HepG2 (cell line): ENCODE measurements around the gene TEX261. TPM values are rescaled to one million over a fixed set of nuclear protein-coding genes. Genes with fewer than 3 reads are reported as not detected.

Source experiments
- CAMTA2 ChIP-seq: sonication (generic); formaldehyde crosslinking; IDR thresholded peaks from 2 replicates; pipeline ENCODE4 v1.4.0; 2020; ENCODE audit warnings: mild to moderate bottlenecking, missing genetic modification reagents, borderline replicate concordance
- GPN1 ChIP-seq: sonication (generic); formaldehyde crosslinking; IDR thresholded peaks from 2 replicates; pipeline ENCODE4 v1.5.1; 2020; ENCODE audit warnings: missing genetic modification reagents, borderline replicate concordance
- HDAC1 ChIP-seq: sonication (generic); formaldehyde crosslinking; IDR thresholded peaks from 2 replicates; pipeline ENCODE4 v1.5.1; 2020; ENCODE audit warnings: mild to moderate bottlenecking, missing genetic modification reagents
- HOXA5 ChIP-seq: sonication (generic); formaldehyde crosslinking; IDR thresholded peaks from 2 replicates; pipeline ENCODE4 v1.4.0; 2020; ENCODE audit warnings: missing genetic modification reagents
- KDM5B ChIP-seq: sonication (generic); formaldehyde crosslinking; IDR thresholded peaks from 2 replicates; pipeline ENCODE4 v1.4.0; 2020; ENCODE audit warnings: missing genetic modification reagents, mild to moderate bottlenecking, borderline replicate concordance
- ONECUT2 ChIP-seq: sonication (generic); formaldehyde crosslinking; IDR thresholded peaks from 2 replicates; pipeline ENCODE4 v1.4.0; 2020; ENCODE audit warnings: missing genetic modification reagents
- SMAD1 ChIP-seq: sonication (generic); formaldehyde crosslinking; IDR thresholded peaks from 2 replicates; pipeline ENCODE4 v1.4.0; 2020; ENCODE audit warnings: missing genetic modification reagents, low read depth, mild to moderate bottlenecking, borderline replicate concordance
- ZNF292 ChIP-seq: sonication (generic); formaldehyde crosslinking; IDR thresholded peaks from 2 replicates; pipeline ENCODE4 v1.8.1; 2022; ENCODE audit warnings: mild to moderate bottlenecking, low read depth, missing genetic modification reagents, borderline replicate concordance
- ZNF589 ChIP-seq: sonication (generic); formaldehyde crosslinking; conservative IDR thresholded peaks from 2 replicates; pipeline ENCODE4 v1.8.0; 2022; ENCODE audit warnings: mild to moderate bottlenecking, moderate library complexity, missing genetic modification reagents
- polyA plus RNA-seq, 8 experiments: library from polyadenylated mRNA; depleted of rRNA in 3 of 8; stranded (reverse) in 7 of 8; unstranded in 1 of 8; fragments of >200 nt; fragmentation: Illumina TruSeq in 4 of 8; extraction: Trizol in 4 of 8; gene quantifications; 2 replicates each; pipeline versions ENCODE4 v1.2.1 to v1.2.3, GENCODE V29; 2011 to 2016; ENCODE audit warnings: low read depth in 4 of 8, missing spikeins in 1 of 8, mixed read lengths in 1 of 8; ENCODE audit not compliant: insufficient read depth in 1 of 8
- total RNA-seq, 5 experiments: library from RNA; depleted of rRNA; stranded (reverse); fragments of >200 nt; fragmentation: Illumina TruSeq; extraction: Trizol; gene quantifications; 2 replicates each; pipeline ENCODE4 v1.2.3, GENCODE V29; 2016; ENCODE audit warnings: low read depth in 1 of 5
- TF ChIP-seq, protein P1 (sequence below): sonication (generic); formaldehyde crosslinking; IDR thresholded peaks from 2 replicates; pipeline ENCODE4 v1.4.0; 2020; ENCODE audit warnings: missing genetic modification reagents, mild to moderate bottlenecking, borderline replicate concordance
- TF ChIP-seq, protein P2 (sequence below), 2 experiments: sonication (generic) in 1 of 2; formaldehyde crosslinking in 1 of 2; IDR thresholded peaks; 2 replicates each; pipeline versions ENCODE4 v1.4.0 to v1.6.1; 2016 to 2020; ENCODE audit warnings: borderline replicate concordance in 1 of 2, low read depth in 1 of 2, mild to moderate bottlenecking in 1 of 2, missing genetic modification reagents in 1 of 2
- TF ChIP-seq, protein P3 (sequence below): sonication (generic); formaldehyde crosslinking; IDR thresholded peaks from 2 replicates; pipeline ENCODE4 v1.4.0; 2020; ENCODE audit warnings: mild to moderate bottlenecking, low read depth, missing genetic modification reagents

Gene TEX261
- total and polyA plus RNA-seq, 2 of the 13 experiments (the other 11 are each of a cell fraction or from before 2014, with no cell fraction given), result 43.8 to 78.7 TPM

DNA sequence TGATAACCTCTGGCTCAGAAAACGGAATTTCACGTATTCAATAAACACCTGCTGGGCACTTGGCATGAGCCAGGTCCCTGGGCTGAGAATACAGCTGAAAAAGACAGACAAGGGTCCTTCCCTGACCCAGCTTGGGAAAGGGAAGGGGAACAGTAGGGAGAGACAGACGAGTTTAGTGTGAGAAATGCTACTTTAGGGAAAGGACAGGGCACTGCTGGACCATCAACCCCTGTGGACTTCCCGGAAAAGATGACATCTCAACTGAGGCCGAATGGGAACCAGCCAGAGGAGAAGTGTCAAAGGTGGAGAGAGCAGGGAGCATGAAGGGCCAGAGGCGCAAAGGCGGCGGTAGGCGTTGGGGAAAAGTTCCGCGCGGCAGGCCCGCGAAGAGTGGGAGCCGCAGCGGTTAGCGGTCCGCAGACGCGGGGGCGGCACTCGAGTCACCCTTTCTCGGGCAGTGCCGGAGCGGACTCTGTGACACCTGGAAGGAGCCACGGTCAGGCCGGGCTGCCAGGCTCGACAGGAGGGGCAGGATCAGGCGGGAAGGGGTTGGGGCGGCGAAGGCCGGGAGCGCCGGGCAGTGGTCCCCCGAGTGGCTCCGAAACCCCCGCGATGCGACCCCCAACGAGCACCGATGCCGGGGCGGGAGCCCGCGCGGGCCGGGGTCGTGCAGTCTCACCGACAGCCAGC is 519 bp downstream of the TEX261 start (continued):
- TF ChIP-seq, protein P1, sequence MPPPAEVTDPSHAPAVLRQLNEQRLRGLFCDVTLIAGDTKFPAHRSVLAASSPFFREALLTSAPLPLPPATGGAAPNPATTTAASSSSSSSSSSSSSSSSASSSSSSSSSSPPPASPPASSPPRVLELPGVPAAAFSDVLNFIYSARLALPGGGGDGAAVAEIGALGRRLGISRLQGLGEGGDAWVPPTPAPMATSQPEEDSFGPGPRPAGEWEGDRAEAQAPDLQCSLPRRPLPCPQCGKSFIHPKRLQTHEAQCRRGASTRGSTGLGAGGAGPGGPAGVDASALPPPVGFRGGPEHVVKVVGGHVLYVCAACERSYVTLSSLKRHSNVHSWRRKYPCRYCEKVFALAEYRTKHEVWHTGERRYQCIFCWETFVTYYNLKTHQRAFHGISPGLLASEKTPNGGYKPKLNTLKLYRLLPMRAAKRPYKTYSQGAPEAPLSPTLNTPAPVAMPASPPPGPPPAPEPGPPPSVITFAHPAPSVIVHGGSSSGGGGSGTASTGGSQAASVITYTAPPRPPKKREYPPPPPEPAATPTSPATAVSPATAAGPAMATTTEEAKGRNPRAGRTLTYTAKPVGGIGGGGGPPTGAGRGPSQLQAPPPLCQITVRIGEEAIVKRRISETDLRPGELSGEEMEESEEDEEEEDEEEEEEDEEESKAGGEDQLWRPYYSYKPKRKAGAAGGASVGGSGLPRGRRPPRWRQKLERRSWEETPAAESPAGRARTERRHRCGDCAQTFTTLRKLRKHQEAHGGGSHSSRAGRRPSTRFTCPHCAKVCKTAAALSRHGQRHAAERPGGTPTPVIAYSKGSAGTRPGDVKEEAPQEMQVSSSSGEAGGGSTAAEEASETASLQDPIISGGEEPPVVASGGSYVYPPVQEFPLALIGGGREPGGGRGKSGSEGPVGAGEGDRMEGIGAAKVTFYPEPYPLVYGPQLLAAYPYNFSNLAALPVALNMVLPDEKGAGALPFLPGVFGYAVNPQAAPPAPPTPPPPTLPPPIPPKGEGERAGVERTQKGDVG, result peak; percentile 2; the same call in 1 of the 2 replicates
- TF ChIP-seq HDAC1 (CRISPR knock-in tag) (peak; percentile 77; the same call in 1 of the 2 replicates), ONECUT2 (CRISPR knock-in tag) (0 out of 2 replicates have a peak, but pooled peaks have one; percentile 28), GPN1 (peak; percentile 57; the same call in 1 of the 2 replicates), KDM5B (peak; percentile 68; the same call in 1 of the 2 replicates), SMAD1 (CRISPR knock-in tag) (0 out of 2 replicates have a peak, but pooled peaks have one; percentile 7), ZNF589 (peak; percentile 56; the same call in 1 of the 2 replicates), HOXA5 (no peak), CAMTA2 (CRISPR knock-in tag) (no peak), ZNF292 (CRISPR knock-in tag) (0 out of 2 replicates have a peak, but pooled peaks have one; percentile 2)
- TF ChIP-seq, protein P2, sequence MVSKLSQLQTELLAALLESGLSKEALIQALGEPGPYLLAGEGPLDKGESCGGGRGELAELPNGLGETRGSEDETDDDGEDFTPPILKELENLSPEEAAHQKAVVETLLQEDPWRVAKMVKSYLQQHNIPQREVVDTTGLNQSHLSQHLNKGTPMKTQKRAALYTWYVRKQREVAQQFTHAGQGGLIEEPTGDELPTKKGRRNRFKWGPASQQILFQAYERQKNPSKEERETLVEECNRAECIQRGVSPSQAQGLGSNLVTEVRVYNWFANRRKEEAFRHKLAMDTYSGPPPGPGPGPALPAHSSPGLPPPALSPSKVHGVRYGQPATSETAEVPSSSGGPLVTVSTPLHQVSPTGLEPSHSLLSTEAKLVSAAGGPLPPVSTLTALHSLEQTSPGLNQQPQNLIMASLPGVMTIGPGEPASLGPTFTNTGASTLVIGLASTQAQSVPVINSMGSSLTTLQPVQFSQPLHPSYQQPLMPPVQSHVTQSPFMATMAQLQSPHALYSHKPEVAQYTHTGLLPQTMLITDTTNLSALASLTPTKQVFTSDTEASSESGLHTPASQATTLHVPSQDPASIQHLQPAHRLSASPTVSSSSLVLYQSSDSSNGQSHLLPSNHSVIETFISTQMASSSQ (IDR thresholded peaks at IDR 0.05; ENCODE audit: low read depth), result no peak
- TF ChIP-seq, protein P2 (CRISPR knock-in tag; IDR thresholded peaks at IDR 0.05; ENCODE audit: borderline replicate concordance), result peak; percentile 38; the same call in 1 of the 2 replicates
- TF ChIP-seq, protein P3, sequence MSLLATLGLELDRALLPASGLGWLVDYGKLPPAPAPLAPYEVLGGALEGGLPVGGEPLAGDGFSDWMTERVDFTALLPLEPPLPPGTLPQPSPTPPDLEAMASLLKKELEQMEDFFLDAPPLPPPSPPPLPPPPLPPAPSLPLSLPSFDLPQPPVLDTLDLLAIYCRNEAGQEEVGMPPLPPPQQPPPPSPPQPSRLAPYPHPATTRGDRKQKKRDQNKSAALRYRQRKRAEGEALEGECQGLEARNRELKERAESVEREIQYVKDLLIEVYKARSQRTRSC (CRISPR knock-in tag), result 0 out of 2 replicates have a peak, but pooled peaks have one; percentile 68
